A549 (cell line): ENCODE data around the gene ABLIM1. TPM values are rescaled to one million over a fixed set of nuclear protein-coding genes. Genes with fewer than 3 reads are reported as not detected.

Source experiments
- ATAC-seq, 2 experiments: fragments of 200-7000 bp in 1 of 2; fragments of >200 bp in 1 of 2; cut with Nextera tagmentation in 1 of 2; cut with Tn5 transposase in 1 of 2; 3 replicates each; pipeline versions ENCODE4 v1.8.0 to v1.9.1; 2018 to 2020; ENCODE audit warnings: mild to moderate bottlenecking in 1 of 2, moderate library complexity in 1 of 2
- CTCF ChIA-PET: fragments of 300-600 bp; sonication (Branson Sonifier 250); formaldehyde crosslinking; extraction: SDS; loops from one replicate; lab custom pipeline; 2021; ENCODE audit warnings: antibody characterized with exemption, inconsistent platforms; lab: Yijun Ruan, JAX
- POLR2A ChIA-PET: fragments of 350-600 bp; formaldehyde crosslinking; extraction: SDS; loops from one replicate; lab custom pipeline; 2021; ENCODE audit warnings: antibody characterized with exemption, inconsistent platforms; lab: Yijun Ruan, JAX
- DNase-seq, 2 experiments: peaks; one replicate each; pipeline versions ENCODE4 v3.0.0 to v3.0.0-alpha.2; 2011 to 2016; ENCODE audit warnings: low read depth in 1 of 2, low spot score in 1 of 2
- FAIRE-seq: peaks from 2 replicates; lab custom pipeline; 2011; peaks lifted over from hg19 to GRCh38; lab: Jason Lieb, UNC
- H3K27ac ChIP-seq, 2 experiments: fragments of >200 bp; sonication (Bioruptor Twin); formaldehyde crosslinking; 3 replicates each; pipeline ENCODE4 v1.5.1; 2016 to 2017
- H3K4me1 ChIP-seq: fragments of >200 bp; sonication (Bioruptor Twin); formaldehyde crosslinking; 3 replicates; pipeline ENCODE4 v1.6.1; 2016
- H3K4me2 ChIP-seq: fragments of >200 bp; sonication (Bioruptor Twin); formaldehyde crosslinking; 3 replicates; pipeline ENCODE4 v1.6.1; 2016
- H3K4me3 ChIP-seq: fragments of >200 bp; sonication (Bioruptor Twin); formaldehyde crosslinking; 3 replicates; pipeline ENCODE4 v1.5.1; 2016
- H3K9me3 ChIP-seq: fragments of >200 bp; sonication (Bioruptor Twin); formaldehyde crosslinking; 3 replicates; pipeline ENCODE4 v1.6.1; 2016
- CHD2 ChIP-seq: fragments of 150-350 bp; IDR thresholded peaks from 2 replicates; pipeline ENCODE4 v1.6.1; 2014; ENCODE audit warnings: low read length; ENCODE audit not compliant: partially characterized antibody
- CHD4 ChIP-seq: fragments of 200-600 bp; sonication (generic); IDR thresholded peaks from 2 replicates; pipeline ENCODE4 v1.6.1; 2016; ENCODE audit warnings: antibody characterized with exemption, mild to moderate bottlenecking, borderline replicate concordance
- EHF ChIP-seq: fragments of 250-450 bp; sonication (Bioruptor Pico); IDR thresholded peaks from 2 replicates; pipeline ENCODE4 v1.5.0; 2020; ENCODE audit warnings: mild to moderate bottlenecking
- EP300 ChIP-seq, 2 experiments: fragments of >200 bp; sonication (Bioruptor Twin); formaldehyde crosslinking; IDR thresholded peaks; 2 replicates in 1 of 2; 3 replicates in 1 of 2; pipeline ENCODE4 v1.6.1; 2016 to 2017
- ESRRA ChIP-seq: fragments of 150-350 bp; IDR thresholded peaks from 2 replicates; pipeline ENCODE4 v1.6.1; 2014; ENCODE audit warnings: mild to moderate bottlenecking, low read length, borderline replicate concordance
- FOSL2 ChIP-seq, 2 experiments: fragments of 450-650 bp in 1 of 2; fragments of >200 bp in 1 of 2; sonication (Bioruptor Twin) in 1 of 2; formaldehyde crosslinking; IDR thresholded peaks; 2 replicates each; pipeline versions ENCODE4 v1.5.0 to v1.6.1; 2016 to 2020; ENCODE audit warnings: mild to moderate bottlenecking in 1 of 2, moderate library complexity in 1 of 2
- GATA3 ChIP-seq: IDR thresholded peaks from 2 replicates; pipeline ENCODE4 v1.6.1; 2012; ENCODE audit warnings: borderline replicate concordance
- HEYL ChIP-seq: fragments of 250-450 bp; sonication (Bioruptor Pico); IDR thresholded peaks from 2 replicates; pipeline ENCODE4 v1.8.0; 2021; ENCODE audit warnings: mild to moderate bottlenecking, moderate library complexity
- JUNB ChIP-seq: fragments of >200 bp; sonication (Bioruptor Twin); formaldehyde crosslinking; IDR thresholded peaks from 2 replicates; pipeline ENCODE4 v1.6.1; 2016
- KDM5A ChIP-seq: fragments of 200-600 bp; sonication (generic); IDR thresholded peaks from 2 replicates; pipeline ENCODE4 v1.6.1; 2016; ENCODE audit warnings: antibody characterized with exemption, mild to moderate bottlenecking
- MAFK ChIP-seq: fragments of 450-650 bp; IDR thresholded peaks from 2 replicates; pipeline ENCODE4 v1.6.1; 2014; ENCODE audit not compliant: partially characterized antibody
- NFE2L2 ChIP-seq: fragments of 150-350 bp; conservative IDR thresholded peaks from 2 replicates; pipeline ENCODE4 v1.6.1; 2014; ENCODE audit warnings: low read length
- NPAS2 ChIP-seq: fragments of 250-450 bp; sonication (Bioruptor Pico); IDR thresholded peaks from 2 replicates; pipeline ENCODE4 v1.8.0; 2022; ENCODE audit warnings: mild to moderate bottlenecking, moderate library complexity, borderline replicate concordance
- NR3C1 ChIP-seq: fragments of >200 bp; sonication (Bioruptor Twin); formaldehyde crosslinking; IDR thresholded peaks from 3 replicates; pipeline ENCODE4 v1.6.1; 2017
- POLR2A ChIP-seq: IDR thresholded peaks from 2 replicates; pipeline ENCODE4 v1.6.1; 2012; ENCODE audit warnings: mild to moderate bottlenecking, low read length
- POLR2AphosphoS2 ChIP-seq: conservative IDR thresholded peaks from 2 replicates; pipeline ENCODE4 v1.6.1; 2012; ENCODE audit warnings: low read length, improper control_type of control experiment, inconsistent platforms
- RAD21 ChIP-seq, 2 experiments: fragments of >200 bp in 1 of 2; sonication (Bioruptor Twin) in 1 of 2; formaldehyde crosslinking in 1 of 2; IDR thresholded peaks in 1 of 2; conservative IDR thresholded peaks in 1 of 2; 2 replicates in 1 of 2; 3 replicates in 1 of 2; pipeline ENCODE4 v1.6.1; 2012 to 2018; ENCODE audit warnings: inconsistent platforms in 1 of 2
- SMC3 ChIP-seq: fragments of >200 bp; sonication (Bioruptor Twin); formaldehyde crosslinking; IDR thresholded peaks from 3 replicates; pipeline ENCODE4 v1.6.1; 2018; ENCODE audit warnings: inconsistent platforms
- TP53 ChIP-seq: fragments of 250-450 bp; sonication (Bioruptor Pico); IDR thresholded peaks from 2 replicates; pipeline ENCODE4 v1.5.0; 2021; ENCODE audit warnings: mild to moderate bottlenecking, moderate library complexity
- ZNF302 ChIP-seq: fragments of 250-450 bp; sonication (Bioruptor Pico); IDR thresholded peaks from 2 replicates; pipeline ENCODE4 v1.9.0; 2021; ENCODE audit warnings: inconsistent platforms, mild to moderate bottlenecking, moderate library complexity
- WGBS: methylation state at CpG from one replicate; pipeline ENCODE4 v1.1.6; 2017; ENCODE audit errors: missing lambda C conversion rate; 5-methylcytosine and 5-hydroxymethylcytosine counted together
- polyA plus RNA-seq, 4 experiments: library from polyadenylated mRNA; depleted of rRNA in 3 of 4; stranded (reverse); fragments of >200 nt; fragmentation: RNase III in 1 of 4; extraction: RNeasy Plus Mini Kit Qiagen cat#74134 plus additional on column Dnase treatment in 1 of 4; gene quantifications; 2 replicates in 3 of 4; 3 replicates in 1 of 4; pipeline ENCODE4 v1.2.3, GENCODE V29; 2011 to 2017
- TF ChIP-seq, protein P1 (sequence below): IDR thresholded peaks from 2 replicates; pipeline ENCODE4 v1.6.1; 2012
- TF ChIP-seq, protein P2 (sequence below): IDR thresholded peaks from 2 replicates; pipeline ENCODE4 v1.6.1; 2012
- TF ChIP-seq, protein P3 (sequence below): fragments of 150-350 bp; IDR thresholded peaks from 2 replicates; pipeline ENCODE4 v1.6.1; 2014; ENCODE audit warnings: low read depth, mild to moderate bottlenecking, low read length
- TF ChIP-seq, protein P4 (sequence below): IDR thresholded peaks from 2 replicates; pipeline ENCODE4 v1.6.1; 2012; ENCODE audit warnings: low read depth, borderline replicate concordance
- TF ChIP-seq, protein P5 (sequence below): fragments of >200 bp; sonication (Bioruptor Twin); formaldehyde crosslinking; IDR thresholded peaks from 3 replicates; pipeline ENCODE4 v1.6.1; 2016

ABLIM1 gene
- polyA plus RNA-seq, 2 of the 4 experiments (the other 2 are of a cell fraction) = 21.4 to 70.2 TPM

DNA sequence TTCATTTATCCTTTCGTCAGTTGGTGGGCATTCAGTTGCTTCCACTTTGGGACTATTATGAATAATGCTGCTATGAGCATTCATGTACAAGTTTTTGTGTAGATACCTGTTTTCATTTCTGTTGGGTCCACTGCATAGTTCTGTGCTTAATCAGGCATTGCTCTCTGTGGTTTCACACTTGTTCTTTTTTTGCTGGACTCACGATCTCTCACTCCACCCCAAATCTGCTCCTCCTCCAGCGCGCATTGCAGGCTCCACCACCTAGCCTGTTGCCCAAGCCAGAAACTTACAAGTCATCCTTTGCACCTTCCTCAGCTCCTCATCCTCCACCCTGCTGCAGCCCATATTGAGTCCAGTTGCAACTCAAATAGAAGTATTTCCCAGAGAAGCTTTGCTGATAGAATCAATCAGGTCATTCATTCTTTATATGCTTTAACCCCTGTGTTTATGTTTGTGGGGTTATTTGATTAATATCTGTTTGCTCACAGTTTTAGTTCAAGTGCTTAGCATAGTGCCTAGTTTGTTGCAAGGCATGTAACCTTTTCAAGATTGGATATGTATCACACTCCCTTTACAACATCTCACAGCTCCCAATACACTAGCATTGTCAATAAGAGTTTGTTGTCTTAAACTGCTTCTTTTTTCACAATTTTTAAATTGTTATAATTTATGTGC is 237.1 kb downstream of the ABLIM1 start:
- no peaks in the 10 kb centered on the region for H3K4me1 ChIP-seq
- no peak for TF ChIP-seq NFE2L2
- TF ChIP-seq SMC3 = no peak
- TF ChIP-seq MAFK = no peak
- no peak for TF ChIP-seq NR3C1
- no peak for TF ChIP-seq KDM5A
- TF ChIP-seq HEYL (CRISPR knock-in tag) = no peak
- TF ChIP-seq, protein P1, sequence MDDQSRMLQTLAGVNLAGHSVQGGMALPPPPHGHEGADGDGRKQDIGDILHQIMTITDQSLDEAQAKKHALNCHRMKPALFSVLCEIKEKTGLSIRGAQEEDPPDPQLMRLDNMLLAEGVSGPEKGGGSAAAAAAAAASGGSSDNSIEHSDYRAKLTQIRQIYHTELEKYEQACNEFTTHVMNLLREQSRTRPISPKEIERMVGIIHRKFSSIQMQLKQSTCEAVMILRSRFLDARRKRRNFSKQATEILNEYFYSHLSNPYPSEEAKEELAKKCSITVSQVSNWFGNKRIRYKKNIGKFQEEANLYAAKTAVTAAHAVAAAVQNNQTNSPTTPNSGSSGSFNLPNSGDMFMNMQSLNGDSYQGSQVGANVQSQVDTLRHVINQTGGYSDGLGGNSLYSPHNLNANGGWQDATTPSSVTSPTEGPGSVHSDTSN = no peak
- no peak overlapping the region for H3K4me2 ChIP-seq
- no peaks in the 10 kb centered on the region for H3K9me3 ChIP-seq
- WGBS = 79% methylated on average over 4 of the region's 4 CpGs
- no peak overlapping the region for H3K4me3 ChIP-seq
- ATAC-seq = no peak
- CTCF ChIA-PET = no interaction called here
- no peak for DNase-seq
- no peak for FAIRE-seq
- no peak overlapping the region for H3K27ac ChIP-seq
- POLR2A ChIA-PET = no interaction called here

DNA sequence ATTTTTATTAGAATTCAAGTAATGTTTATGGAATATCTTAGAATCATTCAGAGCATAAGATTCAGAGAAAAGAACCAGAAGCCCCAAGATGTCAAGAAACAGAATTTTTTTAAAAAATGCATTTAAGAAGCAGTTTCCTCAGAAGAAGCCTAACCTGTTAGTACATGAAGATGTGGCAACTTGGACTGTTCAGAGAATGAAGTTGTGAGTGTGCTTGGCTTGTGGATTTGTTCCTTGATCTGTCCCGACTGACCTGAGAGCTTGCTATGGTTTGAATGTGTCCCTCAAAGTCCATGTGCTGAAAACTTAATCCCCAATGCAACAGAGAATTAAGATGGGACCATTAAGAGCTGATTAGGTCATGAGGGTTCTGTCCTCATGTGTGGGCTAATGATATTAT is 240.0 kb downstream of the ABLIM1 start:
- H3K4me2 ChIP-seq = no peak overlapping the region
- H3K9me3 ChIP-seq = no peaks in the 10 kb centered on the region
- peaks cover 7% of the 10 kb centered on the region for H3K4me1 ChIP-seq
- no peak for FAIRE-seq
- no peak for ATAC-seq
- ChIA-PET POLR2A (no interaction called here), CTCF (interaction anchor here (1.1 kb wide), 1 partner anchor 13 kb away, joined by 3 read pairs; no protein-coding TSS in a partner anchor)
- H3K4me3 ChIP-seq = no peak overlapping the region
- H3K27ac ChIP-seq = no peak overlapping the region
- no peak for TF ChIP-seq JUNB
- TF ChIP-seq EHF (CRISPR knock-in tag) = no peak
- TF ChIP-seq, protein P2, sequence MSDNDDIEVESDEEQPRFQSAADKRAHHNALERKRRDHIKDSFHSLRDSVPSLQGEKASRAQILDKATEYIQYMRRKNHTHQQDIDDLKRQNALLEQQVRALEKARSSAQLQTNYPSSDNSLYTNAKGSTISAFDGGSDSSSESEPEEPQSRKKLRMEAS = no peak
- TF ChIP-seq MAFK = no peak
- TF ChIP-seq, all 56 proteins: peak for 0
- WGBS = 55% methylated on average over 1 of the region's 1 CpG
- no peak for DNase-seq

DNA sequence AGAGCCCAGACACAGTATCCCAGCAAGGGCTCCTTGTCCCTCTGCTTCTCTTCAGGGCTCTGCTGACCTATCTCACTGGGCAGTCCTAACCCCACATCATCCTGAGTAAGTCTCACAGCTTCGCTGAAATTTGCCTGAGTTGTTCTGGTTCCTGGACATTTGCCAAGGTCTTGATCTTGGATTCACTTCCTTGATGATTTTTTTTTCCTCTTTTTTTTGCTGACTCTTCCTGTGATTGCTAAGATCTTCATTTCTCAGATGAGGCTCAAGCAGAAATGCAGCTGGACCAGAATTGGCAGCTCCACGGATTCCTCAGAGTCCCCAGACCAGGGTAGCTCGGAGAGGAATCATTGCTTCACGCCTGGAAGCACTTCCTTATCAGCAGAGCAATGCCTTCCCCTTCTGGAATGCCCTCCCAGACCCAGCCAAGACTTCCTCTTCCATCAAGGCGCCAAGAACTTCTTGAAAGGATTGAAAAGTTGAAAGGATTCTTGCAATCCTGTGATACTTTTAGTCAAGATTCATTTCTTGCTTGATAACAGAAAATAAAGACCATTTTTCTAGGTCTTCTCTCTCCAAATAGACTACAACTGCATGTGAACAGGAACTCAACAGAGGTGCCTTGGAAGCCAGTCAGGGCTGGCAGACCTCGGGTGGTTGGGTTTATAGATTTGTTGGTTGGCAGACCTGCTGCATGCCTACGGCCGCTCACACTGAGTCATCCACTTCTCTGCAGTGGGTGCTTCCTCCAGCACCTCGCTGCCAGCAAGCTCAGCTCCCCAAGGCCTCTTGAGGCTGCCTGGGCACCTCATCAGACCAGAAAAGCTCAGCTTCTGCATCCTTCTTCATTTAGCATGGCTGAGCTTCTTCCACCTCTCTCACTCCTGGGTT is 244.9 kb downstream of the ABLIM1 start:
- H3K4me1 ChIP-seq = peaks cover 26% of the 10 kb centered on the region
- H3K4me3 ChIP-seq = no peak overlapping the region
- peak; percentile 89 to 94 for ATAC-seq
- 16% methylated on average over 9 of the region's 9 CpGs for WGBS
- peak overlapping the region; percentile 68 to 79 for H3K27ac ChIP-seq
- ChIA-PET CTCF (interaction anchor here (0.6 to 2.2 kb wide), 6 partner anchors 8 to 610 kb away, joined by 3 to 6 read pairs (median 3); partner anchors contain the start of gene AFAP1L2), POLR2A (interaction anchor here (1.2 kb wide), 1 partner anchor 10 kb away, joined by 3 read pairs; no protein-coding TSS in a partner anchor)
- DNase-seq = peak; percentile 63
- H3K4me2 ChIP-seq = peak overlapping the region; percentile 67
- no peaks in the 10 kb centered on the region for H3K9me3 ChIP-seq
- peak; percentile 54 for FAIRE-seq
- no peak for TF ChIP-seq TP53 (CRISPR knock-in tag)
- TF ChIP-seq FOSL2 (IDR thresholded peaks at IDR 0.05) = peak; percentile 47; the same call in 1 of the 2 replicates
- TF ChIP-seq FOSL2 (CRISPR knock-in tag; IDR thresholded peaks at IDR 0.05) = peak; percentile 37
- TF ChIP-seq, protein P3, sequence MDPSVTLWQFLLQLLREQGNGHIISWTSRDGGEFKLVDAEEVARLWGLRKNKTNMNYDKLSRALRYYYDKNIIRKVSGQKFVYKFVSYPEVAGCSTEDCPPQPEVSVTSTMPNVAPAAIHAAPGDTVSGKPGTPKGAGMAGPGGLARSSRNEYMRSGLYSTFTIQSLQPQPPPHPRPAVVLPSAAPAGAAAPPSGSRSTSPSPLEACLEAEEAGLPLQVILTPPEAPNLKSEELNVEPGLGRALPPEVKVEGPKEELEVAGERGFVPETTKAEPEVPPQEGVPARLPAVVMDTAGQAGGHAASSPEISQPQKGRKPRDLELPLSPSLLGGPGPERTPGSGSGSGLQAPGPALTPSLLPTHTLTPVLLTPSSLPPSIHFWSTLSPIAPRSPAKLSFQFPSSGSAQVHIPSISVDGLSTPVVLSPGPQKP = no peak
- TF ChIP-seq, protein P4, sequence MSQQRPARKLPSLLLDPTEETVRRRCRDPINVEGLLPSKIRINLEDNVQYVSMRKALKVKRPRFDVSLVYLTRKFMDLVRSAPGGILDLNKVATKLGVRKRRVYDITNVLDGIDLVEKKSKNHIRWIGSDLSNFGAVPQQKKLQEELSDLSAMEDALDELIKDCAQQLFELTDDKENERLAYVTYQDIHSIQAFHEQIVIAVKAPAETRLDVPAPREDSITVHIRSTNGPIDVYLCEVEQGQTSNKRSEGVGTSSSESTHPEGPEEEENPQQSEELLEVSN = peak; percentile 67; the same call in 1 of the 2 replicates
- no peak for TF ChIP-seq ESRRA
- no peak for TF ChIP-seq MAFK
- no peak for TF ChIP-seq CHD2
- no peak for TF ChIP-seq EHF (CRISPR knock-in tag)
- TF ChIP-seq, protein P2 = peak; percentile 78
- no peak; the same call in 1 of the 2 replicates for TF ChIP-seq GATA3
- no peak for TF ChIP-seq CHD4
- TF ChIP-seq POLR2A = no peak
- no peak for TF ChIP-seq ZNF302 (CRISPR knock-in tag)
- no peak for TF ChIP-seq NPAS2 (CRISPR knock-in tag)
- TF ChIP-seq, protein P1 = no peak
- no peak for TF ChIP-seq EP300 (IDR thresholded peaks at IDR 0.05)
- TF ChIP-seq, protein P5, sequence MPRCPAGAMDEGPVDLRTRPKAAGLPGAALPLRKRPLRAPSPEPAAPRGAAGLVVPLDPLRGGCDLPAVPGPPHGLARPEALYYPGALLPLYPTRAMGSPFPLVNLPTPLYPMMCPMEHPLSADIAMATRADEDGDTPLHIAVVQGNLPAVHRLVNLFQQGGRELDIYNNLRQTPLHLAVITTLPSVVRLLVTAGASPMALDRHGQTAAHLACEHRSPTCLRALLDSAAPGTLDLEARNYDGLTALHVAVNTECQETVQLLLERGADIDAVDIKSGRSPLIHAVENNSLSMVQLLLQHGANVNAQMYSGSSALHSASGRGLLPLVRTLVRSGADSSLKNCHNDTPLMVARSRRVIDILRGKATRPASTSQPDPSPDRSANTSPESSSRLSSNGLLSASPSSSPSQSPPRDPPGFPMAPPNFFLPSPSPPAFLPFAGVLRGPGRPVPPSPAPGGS = no peak
- TF ChIP-seq RAD21 (conservative IDR thresholded peaks at IDR 0.05 in 1 of 2, IDR thresholded peaks at IDR 0.05 in 1 of 2) = 0 out of 5 replicates have a peak, but pooled peaks of 1 of the 2 experiments have one; percentile 9
- TF ChIP-seq POLR2AphosphoS2 = no peak
